ENCODE measurements around the gene CLIC5.

CLIC5 gene

GRCh38 chr6:45896783-45897441 lies 118.7 kb downstream of the CLIC5 start:
- DNase-seq (ENCODE audit: low spot score) (no peak), FAIRE-seq (no peak)

GRCh38 chr6:45895569-45895968 lies 120.1 kb downstream of the CLIC5 start:
- DNase-seq (ENCODE audit: low spot score) (no peak), FAIRE-seq (no peak)

GRCh38 chr6:45892696-45893245 lies 122.9 kb downstream of the CLIC5 start:
- no peak for DNase-seq (ENCODE audit: low spot score)

GRCh38 chr6:45892196-45892595 lies 123.5 kb downstream of the CLIC5 start:
- no peak for DNase-seq (ENCODE audit: low spot score)
- no peak for FAIRE-seq

More at GRCh38 chr6:45892696-45893245, 122.9 kb downstream of the CLIC5 start:
- FAIRE-seq: no peak

- no peak for FAIRE-seq
- no peak for DNase-seq (ENCODE audit: low spot score)
Observed at GRCh38 chr6:45886776-45887175, 128.9 kb downstream of the CLIC5 start.

- DNase-seq (ENCODE audit: low spot score): no peak
- no peak for FAIRE-seq
Observed at GRCh38 chr6:45884336-45884735, 131.3 kb downstream of the CLIC5 start.

- DNase-seq (ENCODE audit: low spot score) (no peak), FAIRE-seq (no peak)
Observed at GRCh38 chr6:45882671-45883070, 133.0 kb downstream of the CLIC5 start.

GRCh38 chr6:45881705-45882467 lies 133.8 kb downstream of the CLIC5 start:
- no peak for DNase-seq (ENCODE audit: low spot score)
- peak; percentile 23 for FAIRE-seq

- DNase-seq (ENCODE audit: low spot score) (no peak), FAIRE-seq (no peak)
Observed at GRCh38 chr6:45880676-45881075, 135.0 kb downstream of the CLIC5 start.

GRCh38 chr6:45880159-45880558 lies 135.5 kb downstream of the CLIC5 start:
- FAIRE-seq: no peak

GRCh38 chr6:45877970-45878590 lies 137.6 kb downstream of the CLIC5 start:
- FAIRE-seq: no peak
- no peak for DNase-seq (ENCODE audit: low spot score)

More at GRCh38 chr6:45880159-45880558, 135.5 kb downstream of the CLIC5 start:
- DNase-seq (ENCODE audit: low spot score): no peak

GRCh38 chr6:45872827-45873365 lies 142.8 kb downstream of the CLIC5 start:
- DNase-seq (ENCODE audit: low spot score): no peak
- FAIRE-seq: no peak

- FAIRE-seq (no peak), DNase-seq (ENCODE audit: low spot score) (no peak)
Observed at GRCh38 chr6:45870531-45870930, 145.1 kb downstream of the CLIC5 start.

- FAIRE-seq (no peak), DNase-seq (ENCODE audit: low spot score) (no peak)
Observed at GRCh38 chr6:45864651-45865050, 151.0 kb downstream of the CLIC5 start.

GRCh38 chr6:45858691-45859090 lies 157.0 kb downstream of the CLIC5 start:
- FAIRE-seq (no peak), DNase-seq (ENCODE audit: low spot score) (no peak)

- FAIRE-seq (no peak), DNase-seq (ENCODE audit: low spot score) (no peak)
Observed at GRCh38 chr6:45857827-45858226, 157.8 kb downstream of the CLIC5 start.

- FAIRE-seq: no peak
- DNase-seq (ENCODE audit: low spot score): no peak
Observed at GRCh38 chr6:45855642-45856394, 159.8 kb downstream of the CLIC5 start.

- FAIRE-seq: no peak
- no peak for DNase-seq (ENCODE audit: low spot score)
Observed at GRCh38 chr6:45854149-45854742, 161.4 kb downstream of the CLIC5 start.

GRCh38 chr6:45851034-45851400 lies 164.6 kb downstream of the CLIC5 start:
- no peak for FAIRE-seq
- DNase-seq (ENCODE audit: low spot score): no peak

GRCh38 chr6:45850378-45851033 lies 165.2 kb downstream of the CLIC5 start:
- DNase-seq (ENCODE audit: low spot score): no peak
- FAIRE-seq: no peak

Data from urothelium cell line (cell line).